ENCODE results near the gene DMD. TPM values are rescaled to one million over a fixed set of nuclear protein-coding genes. Genes with fewer than 3 reads are reported as not detected.
A peak's percentile ranks its signal among the peaks of the same experiment; 100 is the strongest.

Gene DMD
- total RNA-seq, 3 donors from 2014 or later: 11.2 to 140 (median 12.6) TPM

- no peaks in the 10 kb centered on the region for H3K36me3 ChIP-seq (ENCODE audit: low read depth)
- no peak for DNase-seq
- no peaks in the 10 kb centered on the region for H3K4me1 ChIP-seq (ENCODE audit: low read depth)
- intact Hi-C loops (cut with DNase I, micrococcal nuclease): no loop called here
- no peak for TF ChIP-seq CTCF (IDR thresholded peaks at IDR 0.05)
- H3K4me3 ChIP-seq: no peak overlapping the region
- ATAC-seq: peak; percentile 74
- H3K9me3 ChIP-seq: no peaks in the 10 kb centered on the region
These were observed 2012.1 kb downstream of the DMD start for GRCh38 chrX:31199056-31199839.

GRCh38 chrX:31190221-31190975 lies 2021.0 kb downstream of the DMD start:
- DNase-seq (no peak), ATAC-seq (no peak)
- Histone ChIP-seq H3K4me1 (ENCODE audit: low read depth) (no peaks in the 10 kb centered on the region), H3K36me3 (ENCODE audit: low read depth) (no peaks in the 10 kb centered on the region), H3K9me3 (no peaks in the 10 kb centered on the region), H3K4me3 (no peak overlapping the region)
- TF ChIP-seq CTCF (IDR thresholded peaks at IDR 0.05): no peak
- intact Hi-C loops (cut with DNase I, micrococcal nuclease): no loop called here

- no peak for TF ChIP-seq CTCF (IDR thresholded peaks at IDR 0.05)
- Histone ChIP-seq H3K9me3 (no peaks in the 10 kb centered on the region), H3K4me1 (ENCODE audit: low read depth) (no peaks in the 10 kb centered on the region), H3K36me3 (ENCODE audit: low read depth) (no peaks in the 10 kb centered on the region), H3K4me3 (no peak overlapping the region)
- DNase-seq (no peak), ATAC-seq (no peak)
- intact Hi-C loops (cut with DNase I, micrococcal nuclease): no loop called here
These were observed 2024.5 kb downstream of the DMD start for GRCh38 chrX:31186693-31187338.

- no peak for DNase-seq
- TF ChIP-seq CTCF (IDR thresholded peaks at IDR 0.05): no peak
- peaks cover 2% of the 10 kb centered on the region for H3K4me1 ChIP-seq (ENCODE audit: low read depth)
- ATAC-seq: no peak
- no peaks in the 10 kb centered on the region for H3K9me3 ChIP-seq
- no peaks in the 10 kb centered on the region for H3K36me3 ChIP-seq (ENCODE audit: low read depth)
- no peak overlapping the region for H3K4me3 ChIP-seq
- intact Hi-C loops (cut with DNase I, micrococcal nuclease): no loop called here
These were observed 2025.5 kb downstream of the DMD start for GRCh38 chrX:31185884-31186283.

- intact Hi-C loops (cut with DNase I, micrococcal nuclease): no loop called here
These were observed 2029.9 kb downstream of the DMD start for GRCh38 chrX:31181377-31182000.

More at GRCh38 chrX:31181377-31182000, 2029.9 kb downstream of the DMD start:
- no peak for TF ChIP-seq CTCF (IDR thresholded peaks at IDR 0.05)
- peak; percentile 60 for ATAC-seq
- Histone ChIP-seq H3K4me3 (no peak overlapping the region), H3K36me3 (ENCODE audit: low read depth) (no peaks in the 10 kb centered on the region), H3K9me3 (no peaks in the 10 kb centered on the region), H3K4me1 (ENCODE audit: low read depth) (peaks cover 2% of the 10 kb centered on the region)
- no peak for DNase-seq
